ENCODE data around the gene C22orf15.

DNA sequence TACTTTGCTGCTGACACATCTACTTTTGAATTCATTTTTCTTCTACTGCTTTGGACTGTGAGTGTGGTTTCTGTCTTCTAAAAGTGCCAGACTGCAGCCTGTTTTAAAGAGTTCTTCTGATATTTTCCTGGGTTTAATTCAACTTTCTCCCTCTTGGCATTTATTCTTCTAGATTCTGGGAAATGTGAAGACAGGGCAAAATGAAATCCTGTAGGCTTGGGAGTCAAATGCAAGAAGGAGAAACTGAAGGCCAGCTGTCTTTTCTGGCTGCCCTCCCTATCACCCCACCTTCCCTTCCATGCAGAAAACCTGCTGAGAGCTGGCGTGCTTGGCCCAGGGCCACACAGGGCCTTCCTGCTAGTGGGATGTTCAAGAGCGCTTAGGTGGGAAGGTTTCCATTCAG, 19.5 kb upstream of the C22orf15 start:
- TF ChIP-seq RFX5 (IDR thresholded peaks at IDR 0.05; ENCODE audit: borderline replicate concordance, low read depth, low read length) (no peak), BRCA1 (IDR thresholded peaks at IDR 0.05; ENCODE audit: low read depth, low read length) (no peak), FOSL1 (IDR thresholded peaks at IDR 0.05; ENCODE audit: insufficient read depth, low read depth, low read length) (no peak), JUN (IDR thresholded peaks at IDR 0.05; ENCODE audit: low read depth, low read length) (no peak), SUZ12 (IDR thresholded peaks at IDR 0.05; ENCODE audit: low read length) (no peak), POLR2A (IDR thresholded peaks at IDR 0.05; ENCODE audit: control extremely low read depth in 1 of 2, low read depth in 2 of 2, low read length in 2 of 2) (no peak), EP300 (IDR thresholded peaks at IDR 0.05; ENCODE audit: borderline replicate concordance in 1 of 2, low read depth in 2 of 2, low read length in 2 of 2) (no peak), BACH1 (IDR thresholded peaks at IDR 0.05; ENCODE audit: low read length) (no peak)
- TF ChIP-seq, protein P1, sequence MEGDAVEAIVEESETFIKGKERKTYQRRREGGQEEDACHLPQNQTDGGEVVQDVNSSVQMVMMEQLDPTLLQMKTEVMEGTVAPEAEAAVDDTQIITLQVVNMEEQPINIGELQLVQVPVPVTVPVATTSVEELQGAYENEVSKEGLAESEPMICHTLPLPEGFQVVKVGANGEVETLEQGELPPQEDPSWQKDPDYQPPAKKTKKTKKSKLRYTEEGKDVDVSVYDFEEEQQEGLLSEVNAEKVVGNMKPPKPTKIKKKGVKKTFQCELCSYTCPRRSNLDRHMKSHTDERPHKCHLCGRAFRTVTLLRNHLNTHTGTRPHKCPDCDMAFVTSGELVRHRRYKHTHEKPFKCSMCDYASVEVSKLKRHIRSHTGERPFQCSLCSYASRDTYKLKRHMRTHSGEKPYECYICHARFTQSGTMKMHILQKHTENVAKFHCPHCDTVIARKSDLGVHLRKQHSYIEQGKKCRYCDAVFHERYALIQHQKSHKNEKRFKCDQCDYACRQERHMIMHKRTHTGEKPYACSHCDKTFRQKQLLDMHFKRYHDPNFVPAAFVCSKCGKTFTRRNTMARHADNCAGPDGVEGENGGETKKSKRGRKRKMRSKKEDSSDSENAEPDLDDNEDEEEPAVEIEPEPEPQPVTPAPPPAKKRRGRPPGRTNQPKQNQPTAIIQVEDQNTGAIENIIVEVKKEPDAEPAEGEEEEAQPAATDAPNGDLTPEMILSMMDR (IDR thresholded peaks at IDR 0.05; ENCODE audit: control extremely low read depth in 1 of 3, insufficient read depth in 1 of 3, low read depth in 1 of 3, low read length in 3 of 3), result no peak
- TF ChIP-seq, protein P2, sequence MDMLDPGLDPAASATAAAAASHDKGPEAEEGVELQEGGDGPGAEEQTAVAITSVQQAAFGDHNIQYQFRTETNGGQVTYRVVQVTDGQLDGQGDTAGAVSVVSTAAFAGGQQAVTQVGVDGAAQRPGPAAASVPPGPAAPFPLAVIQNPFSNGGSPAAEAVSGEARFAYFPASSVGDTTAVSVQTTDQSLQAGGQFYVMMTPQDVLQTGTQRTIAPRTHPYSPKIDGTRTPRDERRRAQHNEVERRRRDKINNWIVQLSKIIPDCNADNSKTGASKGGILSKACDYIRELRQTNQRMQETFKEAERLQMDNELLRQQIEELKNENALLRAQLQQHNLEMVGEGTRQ (IDR thresholded peaks at IDR 0.05; ENCODE audit: low read length), result no peak
- TF ChIP-seq, protein P3, sequence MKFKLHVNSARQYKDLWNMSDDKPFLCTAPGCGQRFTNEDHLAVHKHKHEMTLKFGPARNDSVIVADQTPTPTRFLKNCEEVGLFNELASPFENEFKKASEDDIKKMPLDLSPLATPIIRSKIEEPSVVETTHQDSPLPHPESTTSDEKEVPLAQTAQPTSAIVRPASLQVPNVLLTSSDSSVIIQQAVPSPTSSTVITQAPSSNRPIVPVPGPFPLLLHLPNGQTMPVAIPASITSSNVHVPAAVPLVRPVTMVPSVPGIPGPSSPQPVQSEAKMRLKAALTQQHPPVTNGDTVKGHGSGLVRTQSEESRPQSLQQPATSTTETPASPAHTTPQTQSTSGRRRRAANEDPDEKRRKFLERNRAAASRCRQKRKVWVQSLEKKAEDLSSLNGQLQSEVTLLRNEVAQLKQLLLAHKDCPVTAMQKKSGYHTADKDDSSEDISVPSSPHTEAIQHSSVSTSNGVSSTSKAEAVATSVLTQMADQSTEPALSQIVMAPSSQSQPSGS (IDR thresholded peaks at IDR 0.05; ENCODE audit: low read length), result no peak
- TF ChIP-seq, protein P4, sequence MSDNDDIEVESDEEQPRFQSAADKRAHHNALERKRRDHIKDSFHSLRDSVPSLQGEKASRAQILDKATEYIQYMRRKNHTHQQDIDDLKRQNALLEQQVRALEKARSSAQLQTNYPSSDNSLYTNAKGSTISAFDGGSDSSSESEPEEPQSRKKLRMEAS (IDR thresholded peaks at IDR 0.05), result no peak

Measured in H1 (cell line).